HG03025 (cell line): ENCODE measurements around the gene RELT.
"Not testable (repeated sequence)": the region's sequence is repeated elsewhere in the genome, so short reads cannot be mapped to it uniquely, and the experiment has no call there.

Experiments
- ATAC-seq: cut with Tn5 transposase; IDR thresholded peaks from one replicate; pipeline ENCODE4 v1.9.1; 2021; ENCODE audit warnings: mild to moderate bottlenecking, moderate library complexity; ENCODE audit not compliant: unreplicated experiment, low FRiP score

Gene RELT

GRCh38 chr11:73425108-73425507 is 48.9 kb downstream of the RELT start:
- ATAC-seq: no peak

GRCh38 chr11:73426219-73426850 is 50.1 kb downstream of the RELT start:
- ATAC-seq: no peak

GRCh38 chr11:73428227-73428626 is 52.0 kb downstream of the RELT start:
- ATAC-seq: no peak

- ATAC-seq: no peak
Measured at GRCh38 chr11:73428699-73429098, 52.5 kb downstream of the RELT start.

- ATAC-seq: no peak
Measured at GRCh38 chr11:73429121-73429750, 53.0 kb downstream of the RELT start.

GRCh38 chr11:73430326-73430725 is 54.1 kb downstream of the RELT start:
- ATAC-seq: no peak

GRCh38 chr11:73431396-73431795 is 55.2 kb downstream of the RELT start:
- ATAC-seq: no peak

- ATAC-seq: not testable (repeated sequence)
Measured at GRCh38 chr11:73436859-73437258, 60.7 kb downstream of the RELT start.

- ATAC-seq: no peak
Measured at GRCh38 chr11:73439002-73439843, 63.0 kb downstream of the RELT start.

- no peak for ATAC-seq
Measured at GRCh38 chr11:73445980-73446379, 69.8 kb downstream of the RELT start.

GRCh38 chr11:73446766-73447165 is 70.6 kb downstream of the RELT start:
- no peak for ATAC-seq
